ENCODE measurements around the gene CLMP.
"Not testable (repeated sequence)": the region's sequence is repeated elsewhere in the genome, so short reads cannot be mapped to it uniquely, and the experiment has no call there.

Gene CLMP

DNA sequence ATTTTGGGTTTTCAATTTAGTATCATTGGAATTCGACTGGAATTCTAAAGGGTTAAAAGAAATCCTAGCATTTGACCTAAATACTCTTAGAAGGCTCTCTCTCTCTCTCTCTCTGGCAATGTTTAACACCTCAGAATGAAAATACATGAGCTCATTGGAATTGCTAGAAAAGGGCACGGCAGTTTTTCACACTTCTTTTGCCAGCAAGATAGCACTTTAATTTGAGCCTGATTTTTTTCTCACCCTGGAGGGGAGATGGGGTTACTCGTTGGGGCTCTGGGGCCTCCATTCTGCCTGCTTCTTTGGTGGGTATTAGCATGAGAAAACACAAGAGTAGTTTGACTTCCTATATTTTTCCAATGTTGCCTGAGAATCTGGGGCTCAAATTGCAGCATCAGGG lies 22.8 kb upstream of the CLMP start:
- DNase-seq (ENCODE audit: low read depth, low spot score): no peak

DNA sequence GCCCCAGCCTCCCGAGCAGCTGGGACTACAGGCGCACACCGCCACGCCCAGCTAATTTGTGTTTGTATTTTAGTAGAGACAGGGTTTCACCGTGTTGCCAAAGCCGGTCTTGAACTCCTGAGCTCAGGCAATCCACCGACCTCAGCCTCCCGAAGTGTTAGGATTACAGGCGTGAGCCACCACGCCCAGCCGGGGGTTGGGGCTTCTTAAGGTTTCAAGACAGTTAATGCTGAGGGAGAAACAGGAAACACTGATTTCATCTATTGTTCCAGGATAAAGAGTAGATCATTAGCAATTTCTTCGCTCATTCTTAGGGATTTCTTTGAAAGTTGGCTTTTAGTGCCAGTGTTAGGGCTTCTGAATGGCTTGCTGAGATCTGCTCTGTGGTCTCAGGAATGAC lies 21.2 kb upstream of the CLMP start:
- no peak for DNase-seq (ENCODE audit: low read depth, low spot score)

DNA sequence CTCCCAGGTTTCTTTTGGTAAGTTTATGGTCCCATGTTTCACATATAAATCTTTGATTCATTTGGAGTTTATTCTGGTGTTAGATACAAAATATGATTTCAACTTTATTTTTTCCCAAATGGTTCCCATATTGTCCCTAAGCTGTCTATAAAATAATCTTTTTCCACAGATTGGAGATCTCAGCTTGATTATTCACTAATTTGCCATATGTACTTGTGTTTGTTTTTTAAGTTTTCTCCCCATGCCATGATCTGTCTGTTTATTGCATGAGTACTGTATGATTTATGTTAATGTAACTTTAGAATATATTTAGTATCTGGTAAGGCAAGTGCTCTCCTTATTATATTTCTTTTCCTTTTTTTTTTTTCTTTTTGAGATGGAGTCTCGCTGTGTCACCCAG lies 19.9 kb upstream of the CLMP start:
- DNase-seq (ENCODE audit: low read depth, low spot score): no peak

DNA sequence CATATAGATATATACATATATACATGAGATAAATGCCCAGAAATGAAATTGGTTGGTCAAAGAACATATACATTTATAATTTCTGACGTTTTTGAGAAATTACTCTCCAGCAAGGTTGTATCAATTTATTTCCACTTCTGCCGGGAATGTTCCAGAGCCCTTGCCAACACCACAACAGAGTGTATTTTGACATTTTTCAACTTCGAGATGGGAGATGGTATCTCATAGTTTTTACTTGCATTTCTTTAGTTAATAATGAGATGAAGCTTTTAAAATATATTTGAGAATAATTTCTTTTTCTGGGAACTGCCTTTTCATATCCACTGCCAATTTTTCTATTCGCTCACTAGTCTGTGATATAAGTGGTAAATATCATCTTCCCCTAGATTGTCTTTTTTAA lies 19.3 kb upstream of the CLMP start:
- DNase-seq (ENCODE audit: low read depth, low spot score): no peak

DNA sequence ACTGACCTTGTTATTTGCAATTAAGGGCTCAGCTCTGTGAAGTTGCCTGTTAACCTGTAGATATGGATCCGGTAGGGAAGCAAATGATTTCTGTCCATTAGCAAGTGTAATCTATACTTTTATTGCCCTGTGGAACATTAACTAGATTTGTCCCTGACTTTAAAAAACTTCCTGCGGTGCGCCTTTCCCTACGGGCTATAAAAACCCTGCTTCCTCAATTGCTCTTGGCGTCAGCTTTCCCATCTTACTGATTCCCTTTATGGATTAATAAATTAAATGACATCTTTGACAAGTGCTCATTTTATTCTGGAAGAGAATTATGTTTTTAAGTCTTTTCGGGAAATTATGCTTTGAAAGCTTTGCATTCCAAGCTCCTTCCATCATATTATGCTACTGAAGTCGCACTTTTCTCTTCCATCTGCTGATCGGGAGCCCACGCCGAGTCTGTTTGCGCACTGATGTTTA lies 18.3 kb upstream of the CLMP start:
- no peak for DNase-seq (ENCODE audit: low read depth, low spot score)

DNA sequence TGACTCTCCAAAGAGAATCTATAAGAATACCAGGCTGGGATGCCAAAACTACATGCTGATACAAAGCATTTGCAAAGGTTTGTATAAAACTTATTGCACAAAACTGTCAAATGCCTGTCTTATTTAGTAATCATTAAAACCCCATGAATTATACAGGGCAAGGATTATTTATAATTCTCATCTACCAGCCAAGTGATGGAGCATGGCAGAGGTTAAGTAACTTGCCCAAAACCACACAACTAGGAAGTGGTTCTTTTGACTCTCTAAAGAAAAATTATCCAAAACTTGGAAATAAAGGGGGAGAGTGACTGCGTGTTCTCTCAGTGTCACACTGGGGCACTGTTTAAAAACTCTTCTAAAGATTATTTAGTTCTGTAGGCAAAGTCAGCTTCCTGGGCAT lies 17.4 kb upstream of the CLMP start:
- no peak for DNase-seq (ENCODE audit: low read depth, low spot score)

DNA sequence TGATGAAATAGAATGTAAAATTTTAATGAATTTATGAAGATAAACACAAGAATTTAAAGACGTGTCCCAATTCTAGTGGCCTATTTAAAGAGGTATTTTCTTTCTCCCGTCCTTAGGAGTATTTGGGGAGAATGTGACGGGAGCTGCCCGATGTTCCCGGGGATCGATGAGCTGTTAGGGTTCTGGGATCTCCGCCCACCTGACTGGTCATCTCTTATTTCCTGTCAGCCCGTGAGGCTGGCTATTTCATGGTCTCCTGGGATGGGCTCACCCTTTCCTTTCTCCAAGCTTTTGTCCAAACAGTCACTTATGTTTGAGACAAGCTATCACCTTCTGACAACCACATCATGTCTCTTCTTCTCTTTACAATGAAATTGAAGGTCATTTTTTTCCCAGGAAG lies 16.9 kb upstream of the CLMP start:
- DNase-seq (ENCODE audit: low read depth, low spot score): no peak

DNA sequence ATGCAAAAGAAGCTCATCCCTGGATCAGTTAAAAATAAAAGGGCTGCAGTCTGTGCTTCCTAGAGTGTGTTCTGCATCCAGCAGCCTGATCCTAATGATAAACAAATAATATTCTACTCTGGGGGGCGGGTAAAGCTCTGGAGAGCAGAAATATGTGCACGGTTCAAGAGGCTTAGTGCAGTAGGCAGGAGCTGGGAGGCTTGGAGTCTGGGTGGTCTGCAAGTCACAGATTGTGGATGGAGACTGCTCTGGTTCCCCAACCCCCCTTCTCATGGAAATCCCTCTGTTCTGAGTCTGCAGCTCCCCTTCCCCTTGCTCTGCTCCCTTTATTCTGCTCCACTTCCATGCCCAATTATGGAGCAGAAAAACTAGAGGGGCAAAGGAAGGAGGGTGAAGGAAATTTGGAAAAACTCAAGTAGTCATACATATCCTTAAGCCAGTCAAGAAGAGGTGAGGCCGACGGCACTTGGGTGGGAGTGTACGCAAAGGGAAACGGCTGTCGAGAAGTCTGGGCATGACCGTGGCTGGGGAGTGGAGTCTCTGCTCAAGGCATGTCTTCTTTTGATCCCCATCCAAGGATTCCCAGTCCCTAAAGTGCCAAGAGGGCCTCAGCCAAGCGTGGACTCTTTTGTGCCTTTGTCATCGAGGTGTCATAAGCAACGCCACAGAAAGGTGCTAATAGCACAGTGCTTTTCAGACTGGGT lies 16.3 kb upstream of the CLMP start:
- DNase-seq (ENCODE audit: low read depth, low spot score): no peak

DNA sequence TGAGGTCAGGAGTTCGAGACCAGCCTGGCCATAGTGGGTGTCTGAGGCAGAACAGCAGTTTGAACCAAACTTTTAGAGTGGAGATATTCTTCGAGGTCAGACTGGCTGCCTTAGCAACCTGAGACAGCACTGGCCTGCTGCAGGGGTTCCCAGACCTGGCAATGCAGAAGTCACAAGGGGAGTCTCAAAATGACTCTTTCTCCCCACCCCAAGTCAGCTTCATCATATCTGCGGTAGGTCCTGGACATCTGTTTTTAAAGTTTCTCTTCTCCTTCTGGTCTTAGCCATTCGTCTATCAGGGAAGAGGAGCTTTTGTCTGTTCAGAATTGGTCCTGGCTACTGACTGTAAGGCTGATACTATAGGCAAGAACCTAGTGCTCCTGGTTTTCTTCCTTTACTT lies 14.5 kb upstream of the CLMP start:
- no peak for DNase-seq (ENCODE audit: low read depth, low spot score)

DNA sequence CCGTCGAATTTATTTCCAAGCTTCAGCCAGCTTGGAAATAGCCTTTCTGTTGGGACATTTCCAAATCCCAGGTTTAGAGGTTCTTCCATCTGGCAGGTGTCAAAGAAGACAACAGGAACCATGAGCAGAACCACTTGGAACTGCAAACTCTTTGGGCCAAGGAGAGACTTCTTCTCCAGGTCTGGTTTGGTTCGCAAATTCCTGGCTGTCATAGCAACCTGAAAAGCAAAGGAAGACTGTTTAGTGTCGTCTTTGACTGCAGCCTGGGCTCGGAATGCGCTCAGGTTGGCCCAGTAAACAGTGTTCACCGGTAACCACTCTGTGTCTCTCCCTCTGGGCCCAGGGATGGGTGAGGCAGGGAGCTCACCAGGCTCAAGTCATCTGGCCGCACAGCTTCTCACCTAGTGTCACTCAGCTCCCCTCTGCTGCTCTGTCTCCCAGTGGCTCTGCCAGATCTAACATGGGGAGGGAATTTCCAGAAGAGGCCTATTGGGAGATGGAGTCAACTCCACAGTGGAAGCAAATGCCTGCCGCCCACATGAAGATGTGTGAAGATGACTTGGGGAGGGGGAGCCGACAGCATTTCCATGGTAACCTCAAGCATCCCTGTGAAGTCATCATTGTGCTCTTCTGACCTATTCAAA lies 11.9 kb upstream of the CLMP start:
- no peak for DNase-seq (ENCODE audit: low read depth, low spot score)

DNA sequence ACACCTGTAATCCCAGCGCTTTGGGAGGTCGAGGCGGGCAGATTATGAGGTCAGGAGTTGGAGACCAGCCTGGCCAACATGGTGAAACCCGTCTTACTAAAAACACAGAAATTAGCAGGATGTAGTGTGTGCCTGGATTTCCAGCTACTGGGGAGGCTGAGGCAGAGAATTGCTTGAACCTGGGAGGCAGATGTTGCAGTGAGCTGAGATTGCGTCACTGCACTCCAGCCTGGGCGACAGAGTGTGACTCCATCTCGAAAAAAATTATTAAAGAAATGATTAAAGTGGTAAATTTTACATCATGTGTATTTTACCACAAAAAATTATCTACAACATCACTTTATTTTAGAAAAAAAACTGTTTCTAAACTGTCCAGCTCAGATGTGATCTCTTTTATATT lies 11.0 kb upstream of the CLMP start:
- DNase-seq (ENCODE audit: low read depth, low spot score): not testable (repeated sequence)

DNA sequence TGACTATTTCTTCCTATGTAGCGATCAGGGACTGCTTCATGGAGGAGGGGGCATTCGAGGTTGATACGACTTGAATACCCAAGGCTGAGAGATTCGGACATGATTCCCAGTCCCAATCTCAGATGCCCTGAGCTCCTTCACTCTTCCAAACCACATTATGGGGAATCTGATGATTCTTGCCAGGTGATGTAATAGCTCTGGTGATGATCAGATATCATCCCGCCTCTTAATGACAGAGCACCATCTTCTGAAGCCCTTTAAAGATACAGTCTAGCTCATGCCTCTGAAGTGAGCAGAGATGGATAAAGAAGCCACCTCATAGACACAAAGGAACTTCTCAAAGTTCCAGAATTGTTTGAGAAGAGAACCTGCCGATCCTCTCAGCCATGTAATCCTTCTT lies 8.9 kb upstream of the CLMP start:
- no peak for DNase-seq (ENCODE audit: low read depth, low spot score)

DNA sequence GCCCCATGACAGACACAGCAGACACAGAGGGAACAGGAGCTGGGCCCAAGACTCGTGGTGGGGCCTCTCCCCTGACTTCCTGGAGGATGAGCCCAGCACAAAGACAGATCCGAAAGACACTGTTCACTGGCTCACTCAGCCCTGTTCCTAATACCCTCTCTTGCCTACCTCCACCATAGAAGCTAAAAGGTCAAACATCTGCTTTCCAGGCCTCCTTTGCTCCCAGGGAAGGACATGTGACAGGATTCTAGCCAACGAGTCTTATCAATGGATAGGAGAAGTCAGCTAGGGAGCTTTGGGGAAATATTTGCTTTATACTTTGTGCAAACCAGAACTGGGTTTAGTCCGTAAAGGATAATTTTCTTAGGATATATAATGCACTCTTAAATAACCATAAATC lies 8.4 kb upstream of the CLMP start:
- DNase-seq (ENCODE audit: low read depth, low spot score): no peak

DNA sequence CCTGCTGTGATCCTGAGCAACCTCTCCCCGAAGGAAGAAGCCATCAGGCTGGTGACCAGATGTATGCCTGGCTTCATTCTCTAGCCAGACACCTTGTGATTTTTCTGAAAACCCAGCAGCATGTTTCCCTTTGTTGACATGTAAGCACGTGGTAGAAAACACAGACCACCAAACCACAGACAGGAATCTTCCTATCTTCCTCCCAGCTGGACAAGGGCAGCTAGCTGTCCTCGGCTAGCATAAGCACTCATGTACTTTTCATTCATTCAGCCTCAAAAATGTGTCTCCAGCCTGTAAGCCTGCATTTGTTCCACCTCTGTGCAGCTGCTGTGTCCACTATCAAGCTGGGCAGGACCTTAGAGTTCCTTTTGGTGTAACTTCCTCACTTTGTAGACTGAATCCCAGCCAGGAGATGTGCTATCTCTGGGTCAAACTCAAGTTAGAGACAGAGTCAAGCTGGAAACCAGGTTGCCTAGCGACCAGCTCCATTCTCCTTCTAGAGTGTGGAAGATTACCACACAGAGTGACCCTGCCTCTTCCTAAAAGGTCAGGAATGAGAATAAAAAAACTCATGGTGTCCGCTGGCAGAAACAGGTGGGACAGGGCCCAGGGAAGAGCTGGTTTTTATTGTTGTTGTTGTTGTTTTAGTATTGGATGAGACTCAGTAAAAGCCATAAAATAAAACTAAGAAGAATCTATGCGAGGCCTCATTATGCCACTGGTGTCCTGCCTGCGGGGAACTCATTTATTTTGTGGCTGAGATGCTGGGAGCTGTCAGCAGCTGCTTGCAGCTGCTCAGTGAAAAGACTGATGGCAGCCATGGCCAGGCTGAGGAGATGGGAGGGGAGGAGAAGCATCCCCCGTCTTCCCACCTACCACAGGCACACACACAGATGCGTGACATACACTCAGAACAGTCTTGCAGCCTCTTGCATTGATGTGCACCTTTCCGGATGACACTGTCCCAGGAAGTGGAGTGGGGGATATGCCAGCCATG lies 7.4 kb upstream of the CLMP start:
- DNase-seq (ENCODE audit: low read depth, low spot score): no peak

DNA sequence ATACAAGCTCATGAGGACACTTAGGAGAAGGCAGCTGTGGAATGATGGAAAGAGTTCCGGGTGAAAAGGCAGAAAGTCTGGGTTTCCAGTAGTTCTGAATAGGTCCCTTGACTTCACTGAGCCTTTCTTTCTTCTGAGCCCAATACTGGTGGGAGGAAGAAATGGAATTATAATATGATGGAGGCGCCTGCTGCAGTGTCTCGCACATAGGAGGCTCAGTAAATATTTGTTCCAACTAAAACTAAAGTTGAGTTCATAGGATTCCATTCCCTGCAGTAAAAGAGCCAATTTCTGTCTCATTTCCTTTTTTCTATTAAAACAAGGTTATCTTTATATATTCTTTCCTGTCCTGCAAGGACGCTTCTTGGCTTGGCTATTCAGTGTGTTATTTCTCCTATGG lies 5.2 kb upstream of the CLMP start:
- DNase-seq (ENCODE audit: low read depth, low spot score): no peak

DNA sequence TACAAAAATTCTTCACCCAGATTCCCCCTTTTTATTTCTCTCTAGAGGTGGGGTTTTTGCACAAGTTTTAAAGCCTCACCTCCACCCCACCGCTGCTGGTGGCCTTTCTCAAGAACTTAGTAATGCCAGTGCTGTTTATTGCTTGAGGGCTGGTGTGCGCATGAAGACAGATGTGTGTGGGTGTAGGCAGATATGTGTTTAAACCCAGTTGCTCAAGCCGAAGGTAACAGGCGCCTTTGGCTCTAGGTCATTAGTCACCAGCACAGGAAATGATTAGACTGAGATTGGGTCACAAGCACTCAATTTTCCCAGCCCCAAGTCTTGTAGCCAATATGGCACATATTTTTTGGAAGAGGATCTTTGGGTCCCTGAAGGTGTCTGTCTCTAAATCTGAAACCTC lies 2.7 kb upstream of the CLMP start:
- DNase-seq (ENCODE audit: low read depth, low spot score): no peak

DNA sequence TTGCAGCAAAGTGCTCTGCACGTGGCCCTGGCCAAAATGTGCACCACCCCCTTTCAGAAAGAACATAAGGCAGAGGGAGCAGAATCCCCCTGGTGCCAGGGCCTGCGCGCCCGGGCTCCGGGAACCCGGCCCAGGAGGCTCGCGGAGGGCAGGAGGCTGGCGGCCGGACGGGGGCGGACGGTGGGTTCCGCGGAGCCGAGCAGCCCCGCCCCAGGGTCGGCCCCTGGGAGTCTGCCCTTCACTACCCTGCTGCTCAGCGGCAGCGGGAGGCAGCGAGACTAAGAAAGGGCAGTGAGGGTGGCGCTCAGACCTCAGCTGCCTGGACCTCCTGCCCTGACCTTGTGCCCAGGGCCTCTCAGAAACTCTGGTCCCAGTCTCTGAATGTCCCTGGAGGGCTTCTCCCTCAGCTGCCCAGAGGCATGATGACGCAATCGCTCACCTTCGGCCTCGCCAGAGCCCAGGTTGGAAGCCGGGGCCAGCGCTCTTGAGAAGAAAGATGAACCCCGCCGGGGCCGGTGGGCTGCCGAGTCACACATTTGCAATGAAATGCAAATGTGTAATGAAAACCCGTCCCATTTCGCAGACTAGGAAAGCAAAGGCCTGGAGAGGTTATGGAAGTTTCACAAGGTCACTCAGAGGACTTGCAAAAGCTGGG lies 1.1 kb upstream of the CLMP start:
- no peak for DNase-seq (ENCODE audit: low read depth, low spot score)

DNA sequence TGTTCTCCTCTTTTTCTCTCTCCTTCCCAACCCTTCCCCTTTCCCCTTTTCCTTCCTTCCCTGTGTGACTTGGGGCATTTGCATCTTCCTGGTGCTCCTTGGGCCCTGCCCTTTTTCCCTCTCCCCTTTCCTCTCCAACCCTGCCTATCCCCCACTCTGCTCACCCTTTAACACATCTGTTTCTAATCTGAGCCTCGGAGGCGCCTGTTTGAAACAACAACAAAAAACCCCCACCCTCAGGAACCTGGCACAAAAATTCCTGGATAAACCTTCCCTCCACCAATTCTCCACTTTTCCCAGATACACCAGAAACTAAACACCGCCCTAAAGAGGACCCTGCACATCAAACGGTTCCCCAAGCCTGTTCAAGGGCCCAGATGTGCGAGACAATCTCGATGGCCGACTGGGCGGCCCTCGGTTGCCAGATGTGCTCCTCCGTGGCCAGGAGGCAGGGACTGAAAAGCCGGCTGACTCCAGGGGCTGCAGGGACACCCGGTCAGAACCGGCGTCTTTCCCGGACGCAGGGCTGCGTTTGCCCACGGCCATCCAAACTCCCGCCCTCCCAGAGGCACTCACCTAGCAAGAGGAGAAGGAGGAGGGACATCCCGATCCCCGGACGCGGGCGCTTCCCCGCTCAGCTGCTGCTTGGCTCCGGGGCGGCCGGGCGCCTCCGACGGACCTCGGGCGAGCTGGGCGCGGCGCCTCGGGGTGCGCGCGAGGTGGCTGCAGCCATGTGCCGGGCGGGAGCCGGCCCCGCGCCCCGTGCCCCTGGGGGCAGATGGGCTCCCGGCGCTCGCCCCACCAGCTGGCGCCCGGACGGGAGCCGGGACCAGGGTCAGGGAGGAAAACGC lies 486 bp downstream of the CLMP start:
- DNase-seq (ENCODE audit: low read depth, low spot score): no peak

DNA sequence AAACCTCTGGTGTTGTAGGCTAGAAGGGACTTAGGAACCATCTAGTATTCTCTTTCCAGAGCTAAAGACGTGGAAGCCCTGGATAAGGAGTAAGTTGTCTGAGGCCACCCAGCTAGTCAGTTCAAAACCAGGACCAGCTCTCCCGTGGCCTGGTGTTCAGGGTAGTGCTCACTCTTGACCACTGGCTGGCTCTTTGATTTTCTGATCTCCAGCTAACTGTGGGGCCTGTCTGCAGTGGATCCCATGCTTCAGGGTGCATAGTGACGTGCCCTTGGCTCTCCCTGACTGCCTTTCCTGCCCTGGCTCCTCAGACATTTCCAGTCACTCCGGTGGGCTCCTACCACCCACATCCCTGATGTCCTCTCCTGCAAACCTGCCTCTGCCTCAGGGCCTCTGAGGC lies 1.3 kb downstream of the CLMP start:
- DNase-seq (ENCODE audit: low read depth, low spot score): no peak

DNA sequence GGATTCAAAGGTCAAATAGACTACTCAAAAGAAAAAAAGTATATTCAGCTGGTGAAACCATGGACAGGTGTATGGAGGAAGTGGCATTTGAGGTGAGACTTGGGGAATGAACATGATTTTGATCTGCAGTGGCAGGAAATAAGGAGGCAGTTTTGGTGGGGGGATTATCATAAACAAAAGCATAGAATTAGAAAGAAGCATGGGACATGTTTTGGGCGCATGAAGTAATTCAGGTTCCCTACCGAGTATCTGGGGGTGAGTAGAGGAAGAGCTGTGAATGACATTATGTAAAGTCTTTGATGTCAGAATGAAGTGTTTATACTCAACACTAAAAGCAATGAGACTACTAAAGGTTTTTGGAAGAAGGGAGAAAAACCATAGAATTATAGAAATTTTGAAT lies 3.1 kb downstream of the CLMP start:
- DNase-seq (ENCODE audit: low read depth, low spot score): no peak

DNA sequence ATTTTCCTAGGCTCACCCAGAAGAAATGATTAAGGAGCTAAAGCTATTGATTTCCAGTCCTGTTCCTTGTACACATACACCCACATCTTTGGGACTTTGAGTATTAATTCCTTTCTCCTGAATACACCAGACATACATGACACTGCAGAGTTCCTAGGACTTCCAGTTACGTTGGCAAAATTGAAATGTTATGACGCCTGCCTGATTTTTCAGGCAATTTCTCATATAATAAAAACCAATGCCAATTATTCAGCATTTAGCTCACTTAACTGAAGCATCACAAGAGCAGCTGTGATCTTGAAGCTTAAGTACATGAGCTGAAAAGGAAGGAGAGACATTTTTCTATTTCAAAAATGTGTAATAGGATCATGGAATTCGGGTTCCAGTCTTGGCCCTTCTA lies 4.5 kb downstream of the CLMP start:
- DNase-seq (ENCODE audit: low read depth, low spot score): no peak

Data from smooth muscle cell of the brain vasculature (primary cell).